ENCODE data around the gene DNAH2. TPM values are rescaled to one million over a fixed set of nuclear protein-coding genes. Genes with fewer than 3 reads are reported as not detected.

Gene DNAH2
- total and polyA plus RNA-seq, 7 donors = under 0.01 to 0.36 (median 0.30) TPM; not detected in 3

GRCh38 chr17:7817643-7817964 lies 100.1 kb downstream of the DNAH2 start:
- intact Hi-C loops (cut with DNase I) = no loop called here
- Histone ChIP-seq H3K36me3 (no peaks in the 10 kb centered on the region), H3K27ac (no peak overlapping the region), H3K9me3 (no peaks in the 10 kb centered on the region), H3K27me3 (no peaks in the 10 kb centered on the region), H3K4me1 (no peaks in the 10 kb centered on the region), H3K4me3 (no peak overlapping the region)
- no peak for DNase-seq
- TF ChIP-seq EP300 (IDR thresholded peaks at IDR 0.05) (no peak), POLR2AphosphoS5 (IDR thresholded peaks at IDR 0.05) (no peak), POLR2A (IDR thresholded peaks at IDR 0.05) (no peak)
- TF ChIP-seq, protein P1, sequence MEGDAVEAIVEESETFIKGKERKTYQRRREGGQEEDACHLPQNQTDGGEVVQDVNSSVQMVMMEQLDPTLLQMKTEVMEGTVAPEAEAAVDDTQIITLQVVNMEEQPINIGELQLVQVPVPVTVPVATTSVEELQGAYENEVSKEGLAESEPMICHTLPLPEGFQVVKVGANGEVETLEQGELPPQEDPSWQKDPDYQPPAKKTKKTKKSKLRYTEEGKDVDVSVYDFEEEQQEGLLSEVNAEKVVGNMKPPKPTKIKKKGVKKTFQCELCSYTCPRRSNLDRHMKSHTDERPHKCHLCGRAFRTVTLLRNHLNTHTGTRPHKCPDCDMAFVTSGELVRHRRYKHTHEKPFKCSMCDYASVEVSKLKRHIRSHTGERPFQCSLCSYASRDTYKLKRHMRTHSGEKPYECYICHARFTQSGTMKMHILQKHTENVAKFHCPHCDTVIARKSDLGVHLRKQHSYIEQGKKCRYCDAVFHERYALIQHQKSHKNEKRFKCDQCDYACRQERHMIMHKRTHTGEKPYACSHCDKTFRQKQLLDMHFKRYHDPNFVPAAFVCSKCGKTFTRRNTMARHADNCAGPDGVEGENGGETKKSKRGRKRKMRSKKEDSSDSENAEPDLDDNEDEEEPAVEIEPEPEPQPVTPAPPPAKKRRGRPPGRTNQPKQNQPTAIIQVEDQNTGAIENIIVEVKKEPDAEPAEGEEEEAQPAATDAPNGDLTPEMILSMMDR (IDR thresholded peaks at IDR 0.05) = no peak
- WGBS, 2 donors = 87 to 91% methylated on average over 9 of the region's 9 CpGs

- intact Hi-C loops (cut with DNase I) = no loop called here
- H3K4me1 ChIP-seq = no peaks in the 10 kb centered on the region
- H3K27ac ChIP-seq = no peak overlapping the region
- 89 to 91% methylated on average over 10 of the region's 10 CpGs for WGBS, 2 donors
- H3K9me3 ChIP-seq = no peaks in the 10 kb centered on the region
- DNase-seq = no peak
- no peaks in the 10 kb centered on the region for H3K27me3 ChIP-seq
- no peak overlapping the region for H3K4me3 ChIP-seq
- TF ChIP-seq POLR2AphosphoS5 (IDR thresholded peaks at IDR 0.05) (no peak), EP300 (IDR thresholded peaks at IDR 0.05) (no peak), POLR2A (IDR thresholded peaks at IDR 0.05) (no peak)
- TF ChIP-seq, protein P1 (IDR thresholded peaks at IDR 0.05) = no peak
- no peaks in the 10 kb centered on the region for H3K36me3 ChIP-seq
These were observed 100.5 kb downstream of the DNAH2 start for GRCh38 chr17:7818026-7818425.

- intact Hi-C loops (cut with DNase I) = no loop called here
- Histone ChIP-seq H3K36me3 (no peaks in the 10 kb centered on the region), H3K4me3 (no peak overlapping the region), H3K9me3 (no peaks in the 10 kb centered on the region), H3K4me1 (no peaks in the 10 kb centered on the region), H3K27me3 (no peaks in the 10 kb centered on the region), H3K27ac (no peak overlapping the region)
- TF ChIP-seq POLR2AphosphoS5 (IDR thresholded peaks at IDR 0.05) (no peak), POLR2A (IDR thresholded peaks at IDR 0.05) (no peak), EP300 (IDR thresholded peaks at IDR 0.05) (no peak)
- TF ChIP-seq, protein P1 (IDR thresholded peaks at IDR 0.05) = no peak
- DNase-seq = no peak
- 90% methylated on average over 27 of the region's 27 CpGs for WGBS, 2 donors
These were observed 101.5 kb downstream of the DNAH2 start for GRCh38 chr17:7818746-7819645.

DNA sequence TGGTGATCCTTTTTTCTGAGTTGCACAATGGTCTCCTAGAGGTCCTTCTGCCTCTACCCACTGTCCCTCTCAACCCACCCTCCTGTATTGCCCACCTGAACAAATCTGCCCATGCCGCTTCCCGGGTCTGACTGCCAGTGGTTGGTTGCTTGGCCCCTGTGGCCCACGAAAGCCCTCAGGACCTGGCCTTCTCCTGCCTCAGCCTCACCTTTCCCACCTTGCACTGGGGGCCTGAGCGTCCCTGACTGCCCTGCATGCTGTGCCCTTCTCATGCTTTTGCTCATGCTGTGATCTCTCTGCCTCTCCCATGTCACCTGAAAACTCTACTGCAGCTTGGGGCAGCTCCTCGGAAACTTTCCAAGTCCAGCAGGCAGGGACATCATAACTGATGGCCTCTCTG lies 102.7 kb downstream of the DNAH2 start:
- Histone ChIP-seq H3K9me3 (no peaks in the 10 kb centered on the region), H3K4me3 (no peak overlapping the region), H3K27me3 (no peaks in the 10 kb centered on the region), H3K36me3 (no peaks in the 10 kb centered on the region), H3K27ac (no peak overlapping the region), H3K4me1 (no peaks in the 10 kb centered on the region)
- no peak for DNase-seq
- TF ChIP-seq EP300 (IDR thresholded peaks at IDR 0.05) = no peak
- 83 to 88% methylated on average over 5 of the region's 5 CpGs for WGBS, 2 donors
- intact Hi-C loops (cut with DNase I) = loop anchor here (5.0 to 10.0 kb wide), 3 partner anchors 75 to 237 kb away; no protein-coding TSS in a partner anchor

DNA sequence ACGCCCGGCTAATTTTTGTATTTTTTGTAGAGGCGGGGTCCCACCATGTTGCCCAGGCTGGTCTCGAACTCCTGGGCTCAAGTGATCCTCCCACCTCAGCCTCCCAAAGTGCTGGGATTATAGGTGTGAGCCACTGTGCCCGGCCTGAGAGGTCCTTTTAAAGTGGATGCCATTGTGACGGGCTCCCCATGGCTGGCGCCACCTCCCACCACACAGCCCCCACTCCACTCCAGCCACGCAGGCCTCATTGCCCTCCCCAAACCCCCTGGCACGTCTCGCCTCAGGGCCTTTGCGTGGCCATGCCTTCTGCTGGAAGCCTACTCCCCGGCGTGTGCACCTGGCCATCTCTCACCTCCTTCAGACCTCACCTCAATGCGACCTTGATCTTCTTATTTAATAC lies 104.6 kb downstream of the DNAH2 start:
- TF ChIP-seq EP300 (IDR thresholded peaks at IDR 0.05) = no peak
- TF ChIP-seq, protein P1 (IDR thresholded peaks at IDR 0.05) = no peak
- no peak for TF ChIP-seq POLR2A (IDR thresholded peaks at IDR 0.05)
- TF ChIP-seq POLR2AphosphoS5 (IDR thresholded peaks at IDR 0.05) = no peak
- H3K36me3 ChIP-seq = no peaks in the 10 kb centered on the region
- WGBS, 2 donors = 77 to 80% methylated on average over 14 of the region's 14 CpGs
- no peak for DNase-seq
- no peak overlapping the region for H3K4me3 ChIP-seq
- intact Hi-C loops (cut with DNase I) = loop anchor here (1.0 to 10.0 kb wide), 5 partner anchors 29 to 235 kb away; no protein-coding TSS in a partner anchor
- H3K27me3 ChIP-seq = no peaks in the 10 kb centered on the region
- no peaks in the 10 kb centered on the region for H3K4me1 ChIP-seq
- H3K27ac ChIP-seq = no peak overlapping the region
- no peaks in the 10 kb centered on the region for H3K9me3 ChIP-seq

Data from sigmoid colon (tissue), 7 donors.